LNCaP clone FGC (cell line): Measurements from ENCODE around the gene TTN.

ENCODE experiments used
- DNase-seq: peaks from one replicate; pipeline ENCODE4 v3.0.0-alpha.2; 2011; ENCODE audit warnings: low read depth
- H3K4me3 ChIP-seq: 2 replicates; pipeline ENCODE4 v1.5.1; 2011; ENCODE audit warnings: mild to moderate bottlenecking, low read depth, low read length, control low read depth
- TF ChIP-seq, protein P1 (sequence below): IDR thresholded peaks from 2 replicates; pipeline ENCODE4 v1.5.1; 2012; ENCODE audit warnings: mild to moderate bottlenecking; ENCODE audit not compliant: control insufficient read depth, insufficient read depth; ENCODE audit errors: extremely low read depth

Gene TTN

DNA sequence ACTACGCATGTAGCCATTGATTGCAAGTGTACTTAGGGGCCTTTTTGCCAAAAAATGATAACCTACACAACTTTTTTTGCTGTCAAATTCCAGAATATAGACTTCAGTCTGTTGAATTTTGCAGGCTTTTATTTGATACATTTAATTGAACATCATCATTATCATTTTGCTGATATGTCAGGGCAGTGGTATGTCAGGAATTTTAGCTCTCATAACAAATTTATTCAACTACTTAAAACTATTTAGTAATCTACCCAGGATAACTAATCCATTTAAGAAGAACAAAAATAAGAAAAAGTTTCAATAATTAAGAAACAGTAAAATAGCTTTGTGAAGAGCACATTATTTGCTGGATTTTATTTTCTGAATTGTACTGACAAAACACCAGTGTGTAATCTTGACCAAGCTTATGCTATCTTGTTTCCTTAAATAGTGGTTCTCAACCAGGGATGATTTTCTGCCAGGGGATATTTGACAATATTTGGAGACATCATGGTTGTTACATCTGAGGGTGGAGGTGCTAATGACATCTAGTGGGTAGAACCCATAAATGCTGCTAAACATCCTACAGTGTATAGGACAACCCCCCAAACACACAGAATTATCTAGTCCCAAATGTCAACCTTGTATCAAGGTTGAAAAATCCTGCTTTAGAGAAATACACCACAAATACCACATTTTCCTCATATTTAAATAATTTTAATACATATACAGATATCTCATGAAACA is 12.1 kb upstream of the TTN start:
- no peak overlapping the region for H3K4me3 ChIP-seq
- TF ChIP-seq, protein P1, sequence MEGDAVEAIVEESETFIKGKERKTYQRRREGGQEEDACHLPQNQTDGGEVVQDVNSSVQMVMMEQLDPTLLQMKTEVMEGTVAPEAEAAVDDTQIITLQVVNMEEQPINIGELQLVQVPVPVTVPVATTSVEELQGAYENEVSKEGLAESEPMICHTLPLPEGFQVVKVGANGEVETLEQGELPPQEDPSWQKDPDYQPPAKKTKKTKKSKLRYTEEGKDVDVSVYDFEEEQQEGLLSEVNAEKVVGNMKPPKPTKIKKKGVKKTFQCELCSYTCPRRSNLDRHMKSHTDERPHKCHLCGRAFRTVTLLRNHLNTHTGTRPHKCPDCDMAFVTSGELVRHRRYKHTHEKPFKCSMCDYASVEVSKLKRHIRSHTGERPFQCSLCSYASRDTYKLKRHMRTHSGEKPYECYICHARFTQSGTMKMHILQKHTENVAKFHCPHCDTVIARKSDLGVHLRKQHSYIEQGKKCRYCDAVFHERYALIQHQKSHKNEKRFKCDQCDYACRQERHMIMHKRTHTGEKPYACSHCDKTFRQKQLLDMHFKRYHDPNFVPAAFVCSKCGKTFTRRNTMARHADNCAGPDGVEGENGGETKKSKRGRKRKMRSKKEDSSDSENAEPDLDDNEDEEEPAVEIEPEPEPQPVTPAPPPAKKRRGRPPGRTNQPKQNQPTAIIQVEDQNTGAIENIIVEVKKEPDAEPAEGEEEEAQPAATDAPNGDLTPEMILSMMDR, result no peak
- no peak for DNase-seq

DNA sequence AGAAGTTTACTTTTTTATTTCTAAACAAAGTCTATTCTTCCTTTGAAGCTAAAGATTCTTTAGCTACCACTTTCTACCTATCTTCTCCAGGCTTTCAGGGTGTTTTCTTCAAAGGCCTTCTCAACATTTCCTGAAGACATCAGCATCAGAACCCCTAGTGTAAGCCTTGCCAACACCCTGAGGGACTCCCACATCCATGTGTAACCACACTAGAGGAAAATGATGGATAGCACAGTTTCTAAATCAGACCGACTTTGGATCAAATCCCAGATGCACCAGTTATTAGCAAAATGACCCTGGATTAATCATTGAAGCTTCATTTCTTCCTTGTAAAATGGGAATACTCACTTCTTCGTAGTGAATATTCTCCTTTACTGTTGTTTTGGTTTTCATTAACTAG is 4.7 kb upstream of the TTN start:
- H3K4me3 ChIP-seq, result no peak overlapping the region
- TF ChIP-seq, protein P1, result no peak
- DNase-seq, result no peak

DNA sequence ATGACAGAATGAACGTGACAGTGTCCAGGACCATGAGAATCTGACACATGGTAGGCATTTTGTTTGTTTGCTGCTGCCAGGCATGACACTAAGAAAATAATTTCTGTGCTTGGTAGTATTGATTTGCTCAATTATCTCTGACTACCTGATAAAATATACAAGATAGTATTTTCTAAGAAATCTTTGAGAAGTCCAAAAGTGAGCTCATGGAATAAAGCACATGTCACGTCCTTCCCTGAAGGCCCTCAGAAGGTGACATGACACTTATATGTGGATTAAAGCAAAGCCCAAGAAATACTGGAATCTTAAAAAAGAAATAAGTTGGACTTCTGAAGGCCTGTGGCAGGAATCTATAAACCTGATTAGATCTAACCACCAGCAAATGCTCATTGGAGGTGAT is 3.8 kb upstream of the TTN start:
- DNase-seq, result no peak
- H3K4me3 ChIP-seq, result no peak overlapping the region
- TF ChIP-seq, protein P1, result no peak

DNA sequence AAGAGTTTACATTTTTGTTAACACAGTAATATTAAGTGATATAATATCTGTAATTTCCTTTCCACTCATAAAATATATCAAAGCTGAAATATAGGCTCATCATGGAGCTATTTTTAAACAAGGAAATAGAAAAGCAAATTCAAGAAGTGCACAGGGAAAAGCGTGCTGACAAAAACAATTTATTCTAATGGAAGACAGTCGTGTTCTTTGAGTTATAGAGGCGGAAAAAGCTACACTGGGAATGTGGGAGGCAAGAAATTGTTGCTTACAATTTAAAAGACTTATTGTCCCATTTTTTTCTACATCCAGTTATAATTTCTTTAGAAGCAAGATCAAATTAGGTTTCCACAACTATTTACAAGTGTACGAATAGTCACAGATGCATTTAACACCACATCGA is 3.2 kb upstream of the TTN start:
- DNase-seq, result no peak
- H3K4me3 ChIP-seq, result no peak overlapping the region
- TF ChIP-seq, protein P1, result no peak

DNA sequence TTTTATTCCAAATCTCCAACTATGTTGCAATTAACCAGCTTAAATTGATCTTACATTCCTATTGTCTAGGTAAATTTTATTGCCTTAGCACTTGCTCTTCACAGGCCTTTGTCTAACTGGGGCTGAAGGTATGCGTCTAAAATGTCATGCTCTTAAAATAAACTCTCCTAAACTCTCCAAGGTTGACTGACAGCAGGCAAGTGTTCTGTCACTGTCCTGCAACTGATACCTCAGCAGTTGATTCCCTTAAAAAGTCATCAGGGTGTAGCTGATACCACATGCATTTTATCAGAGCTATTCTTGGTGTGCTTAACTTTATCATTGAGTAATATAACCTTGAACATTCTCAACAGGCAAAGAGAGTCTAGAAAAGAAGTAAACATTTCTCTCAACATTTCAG is 680 bp downstream of the TTN start:
- no peak overlapping the region for H3K4me3 ChIP-seq
- DNase-seq, result no peak
- TF ChIP-seq, protein P1, result no peak

DNA sequence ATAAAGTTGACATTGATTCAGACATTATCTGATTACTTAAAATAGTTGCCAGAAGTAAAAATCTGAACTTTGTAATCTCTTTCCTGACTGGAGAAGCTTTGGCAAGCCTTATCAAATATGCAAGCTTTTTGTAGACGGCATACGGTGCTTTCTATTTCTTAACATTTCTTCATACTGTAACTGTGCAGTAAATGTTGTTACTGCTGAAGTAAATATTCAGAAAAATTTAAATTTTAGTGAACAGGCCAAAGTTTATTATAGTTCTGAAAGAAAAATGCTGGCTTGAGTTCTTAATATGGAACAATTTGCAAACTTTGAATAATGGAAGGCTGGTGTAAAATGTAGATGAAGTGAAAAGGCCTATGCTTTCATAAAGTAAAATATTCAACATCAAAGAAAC is 1.8 kb downstream of the TTN start:
- no peak for DNase-seq
- no peak overlapping the region for H3K4me3 ChIP-seq
- TF ChIP-seq, protein P1, result no peak

DNA sequence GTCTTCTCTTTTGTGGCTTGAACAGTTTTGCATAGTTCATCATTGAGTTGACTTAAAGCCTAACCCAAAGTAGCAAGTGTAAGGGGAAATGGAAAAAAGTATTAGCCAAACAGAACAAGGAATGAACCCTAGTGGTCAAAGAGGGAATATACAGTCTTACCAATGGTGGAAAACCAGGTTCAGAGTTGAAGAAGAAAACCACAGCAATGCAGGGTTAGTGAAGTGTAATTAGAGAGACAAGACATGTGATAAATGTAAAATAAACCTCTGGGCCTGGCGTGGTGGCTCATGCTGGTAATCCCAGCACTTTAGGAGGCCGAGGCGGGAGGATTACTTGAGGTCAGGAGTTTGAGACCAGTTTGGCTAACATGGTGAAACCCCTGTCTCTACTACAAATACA is 2.4 kb downstream of the TTN start:
- TF ChIP-seq, protein P1, result peak; percentile 29
- DNase-seq, result no peak
- H3K4me3 ChIP-seq, result no peak overlapping the region
